Smooth muscle cell (in vitro differentiated cells): ENCODE data around the gene SPATA16. TPM values are rescaled to one million over a fixed set of nuclear protein-coding genes. Genes with fewer than 3 reads are reported as not detected.

ENCODE experiments used
- DNase-seq: peaks from one replicate; lab custom pipeline; 2025; ENCODE audit not compliant: unreplicated experiment; lab: John Stamatoyannopoulos, UW
- H2AFZ ChIP-seq: fragments of 200-600 bp; sonication (generic); 2 replicates; pipeline ENCODE4 v1.6.0; 2016; ENCODE audit warnings: antibody characterized with exemption, low read depth, mild to moderate bottlenecking
- H3F3A ChIP-seq: fragments of 200-600 bp; sonication (generic); 2 replicates; pipeline ENCODE4 v1.6.0; 2017; ENCODE audit warnings: antibody characterized with exemption, low read depth
- H3K27ac ChIP-seq: fragments of 200-600 bp; sonication (generic); 2 replicates; pipeline ENCODE4 v1.5.1; 2016; ENCODE audit warnings: low read depth, mild to moderate bottlenecking
- H3K27me3 ChIP-seq: fragments of 200-600 bp; sonication (generic); 2 replicates; pipeline ENCODE4 v1.6.1; 2016; ENCODE audit warnings: low read depth, mild to moderate bottlenecking
- H3K36me3 ChIP-seq: fragments of 200-600 bp; sonication (generic); 2 replicates; pipeline ENCODE4 v1.5.1; 2016; ENCODE audit warnings: low read depth
- H3K4me1 ChIP-seq: fragments of 200-600 bp; sonication (generic); 2 replicates; pipeline ENCODE4 v1.5.1; 2016; ENCODE audit warnings: low read depth
- H3K4me2 ChIP-seq: fragments of 200-600 bp; sonication (generic); 2 replicates; pipeline ENCODE4 v1.6.0; 2016; ENCODE audit warnings: mild to moderate bottlenecking
- H3K4me3 ChIP-seq: fragments of 200-600 bp; sonication (generic); 2 replicates; pipeline ENCODE4 v1.5.1; 2016; ENCODE audit warnings: mild to moderate bottlenecking
- H3K79me2 ChIP-seq: fragments of 200-600 bp; sonication (generic); 2 replicates; pipeline ENCODE4 v1.6.0; 2016; ENCODE audit warnings: low read depth, mild to moderate bottlenecking
- H3K9ac ChIP-seq: fragments of 200-600 bp; sonication (generic); 2 replicates; pipeline ENCODE4 v1.6.0; 2016; ENCODE audit warnings: low read depth
- H3K9me3 ChIP-seq: fragments of 200-600 bp; sonication (generic); replicated peaks from 2 replicates; pipeline ENCODE4 v1.5.1; 2016; ENCODE audit warnings: low read depth
- H4K20me1 ChIP-seq: fragments of 200-600 bp; sonication (generic); 2 replicates; pipeline ENCODE4 v1.6.0; 2016; ENCODE audit warnings: low read depth
- CTCF ChIP-seq: fragments of 200-600 bp; sonication (generic); IDR thresholded peaks from 2 replicates; pipeline ENCODE4 v1.5.1; 2017; ENCODE audit warnings: borderline replicate concordance, mild to moderate bottlenecking, antibody characterized with exemption; ENCODE audit not compliant: insufficient read depth, poor library complexity, severe bottlenecking
- WGBS: methylation state at CpG from one replicate; pipeline ENCODE4 v1.1.7; 2016; ENCODE audit warnings: low lambda C conversion rate; 5-methylcytosine and 5-hydroxymethylcytosine counted together
- polyA plus RNA-seq: library from polyadenylated mRNA; unstranded; fragments of >200 nt; fragmentation: Nextera tagmentation; extraction: Ambion mirVana; gene quantifications from 2 replicates; pipeline ENCODE4 v1.2.1, GENCODE V29; 2016
- total RNA-seq: library from RNA; depleted of rRNA; stranded (reverse); fragments of >200 nt; gene quantifications from 2 replicates; pipeline ENCODE4 v1.2.3, GENCODE V29; 2014

Gene SPATA16
- total and polyA plus RNA-seq, 2 experiments from 2014 or later, result not detected

DNA sequence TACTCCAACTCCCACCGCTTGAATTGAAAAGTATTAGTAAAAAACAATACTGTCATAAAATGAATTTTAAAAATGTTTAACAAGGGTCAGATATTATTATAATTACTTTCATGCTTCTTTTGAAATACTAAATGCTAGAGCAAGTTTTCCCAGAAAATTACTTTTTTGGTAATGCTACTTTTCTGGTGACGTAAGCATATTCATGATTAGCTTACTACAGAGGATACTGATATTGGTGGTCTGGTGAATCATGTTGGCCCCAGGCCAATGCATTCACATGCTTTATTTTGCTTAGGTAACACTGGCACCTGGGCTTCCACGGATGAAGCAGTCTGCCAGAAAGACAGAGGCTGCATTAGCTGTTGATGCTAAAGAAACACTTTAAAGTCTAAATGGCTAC, 12.4 kb downstream of the SPATA16 start:
- Histone ChIP-seq H3F3A (no peaks in the 10 kb centered on the region), H3K4me2 (no peak overlapping the region), H3K27me3 (no peaks in the 10 kb centered on the region), H3K27ac (no peak overlapping the region), H3K9ac (no peak overlapping the region), H3K4me1 (no peaks in the 10 kb centered on the region), H3K9me3 (no peaks in the 10 kb centered on the region), H3K79me2 (no peaks in the 10 kb centered on the region), H3K4me3 (no peak overlapping the region), H4K20me1 (no peaks in the 10 kb centered on the region), H2AFZ (no peak overlapping the region), H3K36me3 (no peaks in the 10 kb centered on the region)
- 83% methylated on average over 3 of the region's 3 CpGs for whole genome bisulfite sequencing
- no peak for DNase-seq
- TF ChIP-seq CTCF, result no peak

DNA sequence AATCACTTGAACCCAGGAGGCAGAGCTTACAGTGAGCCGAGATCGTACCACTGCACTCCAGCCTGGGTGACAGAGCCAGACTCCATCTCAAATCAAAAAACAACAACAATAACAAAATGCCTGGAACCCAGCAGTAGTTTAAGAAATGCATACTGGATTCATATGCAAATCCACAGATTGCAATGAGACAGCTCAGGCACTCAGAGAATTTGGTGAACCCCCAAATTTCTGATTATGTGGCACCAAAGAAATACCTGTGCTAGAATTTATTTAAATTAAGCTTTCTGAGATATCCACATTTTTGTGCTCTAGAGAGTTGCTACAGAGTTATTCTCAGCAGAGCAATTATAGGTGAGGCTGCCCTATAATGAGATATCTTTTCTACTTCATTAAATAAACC, 29.7 kb downstream of the SPATA16 start:
- H3K27ac ChIP-seq, result no peak overlapping the region
- no peak overlapping the region for H3K4me3 ChIP-seq
- 98% methylated on average over 2 of the region's 2 CpGs for whole genome bisulfite sequencing

DNA sequence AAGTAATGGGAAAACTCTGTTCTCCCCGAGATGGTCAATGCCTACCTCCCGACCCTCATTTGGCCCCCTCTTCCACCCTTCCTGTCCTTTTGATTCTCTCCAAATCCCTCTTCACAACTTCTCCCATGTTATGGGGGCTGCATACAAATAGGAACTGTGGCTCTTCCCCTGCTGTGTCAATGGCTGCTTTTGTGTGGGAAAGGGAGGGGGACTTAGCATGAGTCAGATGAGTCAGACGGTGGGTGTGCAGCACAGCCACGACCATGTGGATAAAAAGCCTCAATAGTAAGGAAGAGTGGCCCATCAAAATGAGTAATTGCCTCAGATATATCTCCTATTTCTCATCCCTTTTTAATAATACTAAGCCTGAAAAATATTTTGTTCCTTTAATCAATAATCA, 31.9 kb downstream of the SPATA16 start:
- Histone ChIP-seq H2AFZ (no peak overlapping the region), H3K4me3 (no peak overlapping the region), H3K79me2 (no peaks in the 10 kb centered on the region), H3K36me3 (no peaks in the 10 kb centered on the region), H3K27ac (no peak overlapping the region), H3K27me3 (no peaks in the 10 kb centered on the region), H3K9me3 (no peaks in the 10 kb centered on the region), H3K4me1 (no peaks in the 10 kb centered on the region), H4K20me1 (no peaks in the 10 kb centered on the region), H3F3A (no peaks in the 10 kb centered on the region), H3K4me2 (no peak overlapping the region), H3K9ac (no peak overlapping the region)
- no peak for DNase-seq
- 36% methylated on average over 4 of the region's 4 CpGs for WGBS
- TF ChIP-seq CTCF, result no peak

More for the DNA sequence above, 29.7 kb downstream of the SPATA16 start:
- TF ChIP-seq CTCF, result no peak
- Histone ChIP-seq H3K36me3 (no peaks in the 10 kb centered on the region), H3K79me2 (no peaks in the 10 kb centered on the region), H3K4me1 (no peaks in the 10 kb centered on the region), H3K9ac (no peak overlapping the region), H3K27me3 (no peaks in the 10 kb centered on the region), H3K9me3 (no peaks in the 10 kb centered on the region), H3F3A (no peaks in the 10 kb centered on the region), H3K4me2 (no peak overlapping the region), H4K20me1 (no peaks in the 10 kb centered on the region), H2AFZ (no peak overlapping the region)
- no peak for DNase-seq

- no peak overlapping the region for H3K4me3 ChIP-seq
- no peak overlapping the region for H3K4me2 ChIP-seq
- H3K27me3 ChIP-seq, result no peaks in the 10 kb centered on the region
- H3K9me3 ChIP-seq, result no peaks in the 10 kb centered on the region
- no peaks in the 10 kb centered on the region for H3K4me1 ChIP-seq
- H3F3A ChIP-seq, result no peaks in the 10 kb centered on the region
- H4K20me1 ChIP-seq, result no peaks in the 10 kb centered on the region
- H3K79me2 ChIP-seq, result no peaks in the 10 kb centered on the region
- TF ChIP-seq CTCF, result no peak
- H2AFZ ChIP-seq, result no peak overlapping the region
- H3K27ac ChIP-seq, result no peak overlapping the region
- 100% methylated on average over 1 of the region's 1 CpG for WGBS
- DNase-seq, result no peak
- H3K36me3 ChIP-seq, result no peaks in the 10 kb centered on the region
- no peak overlapping the region for H3K9ac ChIP-seq
Observed at GRCh38 chr3:173103469-173103868, 37.6 kb downstream of the SPATA16 start.
